ENCODE measurements around the gene RBP4.
"Not testable (repeated sequence)": the region's sequence is repeated elsewhere in the genome, so short reads cannot be mapped to it uniquely, and the experiment has no call there.

The RBP4 gene

DNA sequence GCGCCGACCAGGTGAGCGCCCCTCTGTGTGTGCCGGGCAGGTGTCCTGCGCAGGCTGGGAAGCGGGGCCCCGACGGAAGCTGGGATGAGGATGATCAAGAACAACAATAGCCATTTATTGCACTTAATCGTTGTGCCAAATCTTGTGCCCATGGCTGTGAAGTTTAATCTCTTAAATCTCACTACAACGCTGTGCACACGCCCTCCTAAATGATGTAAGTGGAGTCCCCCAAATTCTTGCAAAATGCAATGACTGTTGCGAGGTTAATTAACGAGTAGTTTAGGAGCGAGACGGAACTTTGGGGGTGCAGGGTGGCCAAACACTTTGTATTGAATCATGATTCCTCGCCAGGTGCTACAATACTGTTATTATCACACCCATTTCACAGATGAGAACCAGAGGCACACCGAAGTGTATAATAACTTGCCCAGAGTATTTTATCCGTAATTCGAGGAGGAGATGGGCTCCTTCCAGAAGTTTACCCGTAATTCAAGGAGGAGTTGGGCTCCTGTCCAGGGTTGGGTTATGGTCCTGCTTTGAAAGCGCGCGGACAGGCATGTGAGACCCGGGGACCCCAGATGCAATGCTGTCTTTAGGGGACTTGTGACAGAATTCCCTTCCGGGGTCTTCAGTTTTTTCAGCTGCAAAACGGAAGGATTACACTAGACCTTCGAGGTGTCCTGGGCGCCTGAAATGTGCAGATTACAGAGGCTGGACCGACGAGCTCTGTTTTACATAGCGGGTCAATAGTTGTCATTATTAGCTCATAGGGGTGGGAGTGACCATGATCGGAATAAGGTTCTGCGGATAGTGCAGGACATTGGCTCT is 33.5 kb downstream of the RBP4 start:
- no peak for DNase-seq

DNA sequence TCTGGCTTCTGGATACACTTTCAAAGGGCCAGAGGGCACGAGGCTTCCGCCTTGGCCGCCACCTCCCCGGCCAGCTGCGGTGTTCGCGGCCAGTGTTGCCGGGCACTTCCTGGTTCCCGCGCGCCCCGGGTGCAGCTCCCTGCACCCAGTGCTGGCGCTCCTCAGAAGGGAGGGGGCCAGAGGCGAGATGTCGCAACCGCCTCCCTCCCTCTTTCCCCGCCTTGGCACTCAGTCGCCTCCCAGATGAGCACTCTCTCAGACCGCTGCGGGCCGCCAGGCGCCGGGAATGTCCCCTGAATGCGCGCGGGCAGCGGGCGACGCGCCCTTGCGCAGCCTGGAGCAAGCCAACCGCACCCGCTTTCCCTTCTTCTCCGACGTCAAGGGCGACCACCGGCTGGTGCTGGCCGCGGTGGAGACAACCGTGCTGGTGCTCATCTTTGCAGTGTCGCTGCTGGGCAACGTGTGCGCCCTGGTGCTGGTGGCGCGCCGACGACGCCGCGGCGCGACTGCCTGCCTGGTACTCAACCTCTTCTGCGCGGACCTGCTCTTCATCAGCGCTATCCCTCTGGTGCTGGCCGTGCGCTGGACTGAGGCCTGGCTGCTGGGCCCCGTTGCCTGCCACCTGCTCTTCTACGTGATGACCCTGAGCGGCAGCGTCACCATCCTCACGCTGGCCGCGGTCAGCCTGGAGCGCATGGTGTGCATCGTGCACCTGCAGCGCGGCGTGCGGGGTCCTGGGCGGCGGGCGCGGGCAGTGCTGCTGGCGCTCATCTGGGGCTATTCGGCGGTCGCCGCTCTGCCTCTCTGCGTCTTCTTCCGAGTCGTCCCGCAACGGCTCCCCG is 34.4 kb downstream of the RBP4 start, which contains the start of gene FFAR4:
FFAR4 (plus strand) TSS at position 231 of the 842 bp plus-strand sequence; CDS start at position 287, 56 bp downstream.
- peak in 31 of 58 donors; percentile 10 to 55 (median 21) for DNase-seq

DNA sequence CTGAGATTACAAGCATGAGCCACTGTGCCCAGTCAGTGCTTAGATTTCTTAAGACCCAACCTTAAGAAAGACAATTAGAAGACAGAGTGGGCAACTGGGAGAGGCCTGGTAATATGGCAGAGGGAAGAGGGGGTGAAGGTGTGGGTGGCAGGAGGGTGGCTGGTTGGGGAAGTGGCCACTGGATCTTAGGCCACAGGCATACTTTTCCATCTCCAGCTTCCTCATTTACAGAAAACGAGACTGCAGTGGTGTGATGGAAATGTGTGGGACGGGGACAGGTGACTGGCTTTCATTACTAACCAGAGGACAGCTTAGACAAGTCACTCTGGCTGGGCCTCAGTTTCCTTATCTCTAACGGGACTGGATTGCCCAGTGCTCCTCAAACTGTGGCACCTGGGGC is 35.6 kb downstream of the RBP4 start:
- DNase-seq, result no peak

- no peak for DNase-seq
These were observed 40.5 kb downstream of the RBP4 start for GRCh38 chr10:93560541-93560940.

DNA sequence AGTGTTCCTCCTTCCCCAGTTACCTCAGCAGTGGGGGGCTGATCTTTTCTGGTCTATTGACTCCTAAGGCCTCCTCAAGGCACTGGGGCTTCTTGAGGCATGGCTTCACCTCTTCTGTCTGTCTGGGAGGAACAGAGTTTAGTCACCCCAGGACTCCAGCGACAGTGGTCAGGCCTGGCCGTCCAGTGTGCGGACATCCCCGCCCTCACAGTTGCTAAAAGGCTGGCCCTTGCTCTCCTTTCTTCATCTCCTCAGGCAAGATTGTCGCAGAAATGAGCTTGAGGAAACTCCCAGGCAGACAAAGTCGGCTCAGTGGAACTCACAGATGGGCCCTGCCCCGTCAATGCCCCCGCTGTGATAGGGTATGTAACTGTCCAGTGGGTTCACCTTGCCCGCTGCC is 41.5 kb downstream of the RBP4 start:
- DNase-seq, result no peak

- peak in 34 of 58 donors; percentile 3 to 71 (median 32) for DNase-seq
These were observed 46.1 kb downstream of the RBP4 start for GRCh38 chr10:93554760-93555432.

DNA sequence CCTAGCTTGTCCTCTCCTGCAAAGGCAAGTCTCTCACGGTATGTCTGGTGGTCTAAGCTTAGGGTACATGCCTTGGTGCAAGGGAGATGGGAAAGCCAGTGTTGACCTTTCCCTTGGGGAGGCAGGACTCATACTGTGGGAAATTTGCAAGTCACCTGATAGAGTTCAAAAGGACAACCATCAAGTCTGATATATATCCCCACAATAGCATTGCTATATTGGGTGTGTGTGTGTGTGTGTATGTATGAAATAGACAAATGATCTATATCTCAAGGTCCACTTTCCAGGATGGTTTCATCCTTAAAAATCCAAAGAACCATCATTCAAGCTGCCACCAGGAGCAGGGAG is 46.7 kb downstream of the RBP4 start:
- DNase-seq, result no peak

- no peak for DNase-seq
These were observed 47.3 kb downstream of the RBP4 start for GRCh38 chr10:93553482-93554315.

DNA sequence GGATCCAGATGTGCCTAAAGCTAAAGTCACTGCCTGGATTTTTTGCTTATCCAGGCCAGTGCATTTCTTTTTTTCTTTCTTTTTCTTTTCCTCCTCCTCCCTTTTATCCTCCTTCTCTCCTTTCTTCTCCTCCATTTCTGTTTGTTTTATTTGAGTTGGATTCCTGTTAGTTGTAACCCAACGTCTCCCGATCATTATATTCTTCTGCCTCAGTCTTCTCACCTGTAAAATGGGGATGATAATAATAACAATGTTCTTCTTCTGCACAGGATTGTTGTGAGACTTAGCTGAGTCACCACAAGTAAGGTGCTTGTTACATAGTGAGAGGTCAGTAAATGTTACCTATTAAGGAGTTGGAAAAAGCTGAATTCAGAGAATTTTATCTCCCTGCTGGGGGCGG is 48.3 kb downstream of the RBP4 start:
- DNase-seq, result no peak

DNA sequence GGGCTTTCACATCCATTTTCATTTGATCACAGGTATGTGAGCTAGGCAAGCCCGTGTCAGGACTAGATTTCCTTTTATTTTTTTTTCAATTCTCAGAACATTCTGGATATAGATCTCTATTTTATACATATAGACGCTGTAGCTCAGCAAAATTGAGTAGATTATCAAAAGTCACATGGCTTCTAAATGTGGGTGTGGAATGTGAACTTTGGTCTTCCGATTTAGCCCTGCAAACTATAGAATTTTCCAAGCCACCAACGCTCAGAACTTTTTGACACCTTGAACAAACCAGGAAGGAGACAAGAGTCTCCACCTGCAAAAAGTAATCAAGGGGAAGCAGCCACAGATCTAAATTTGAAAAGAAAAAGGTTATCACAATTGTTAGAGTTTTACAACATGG is 50.4 kb downstream of the RBP4 start:
- DNase-seq, result no peak

GRCh38 chr10:93548376-93549071 is 52.5 kb downstream of the RBP4 start:
- no peak for DNase-seq

DNA sequence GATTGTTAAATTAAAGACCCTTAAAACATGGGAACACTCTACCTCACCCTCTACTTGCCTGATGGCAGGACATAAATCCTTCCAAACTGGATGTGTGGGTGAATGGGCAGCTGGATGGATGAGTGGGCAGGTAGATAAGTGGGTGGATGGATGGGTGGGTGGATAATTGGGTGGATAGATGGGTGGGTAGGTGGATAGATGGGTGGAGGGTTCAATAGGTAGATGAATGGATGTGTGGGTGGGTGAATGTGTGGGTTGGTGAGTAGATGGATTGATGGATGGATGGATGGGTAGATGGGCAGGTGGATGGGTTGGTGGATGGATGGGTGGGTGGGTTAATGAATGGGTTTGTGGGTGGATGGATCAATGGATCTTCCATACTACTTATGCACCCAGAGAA is 53.5 kb downstream of the RBP4 start:
- no peak for DNase-seq

DNA sequence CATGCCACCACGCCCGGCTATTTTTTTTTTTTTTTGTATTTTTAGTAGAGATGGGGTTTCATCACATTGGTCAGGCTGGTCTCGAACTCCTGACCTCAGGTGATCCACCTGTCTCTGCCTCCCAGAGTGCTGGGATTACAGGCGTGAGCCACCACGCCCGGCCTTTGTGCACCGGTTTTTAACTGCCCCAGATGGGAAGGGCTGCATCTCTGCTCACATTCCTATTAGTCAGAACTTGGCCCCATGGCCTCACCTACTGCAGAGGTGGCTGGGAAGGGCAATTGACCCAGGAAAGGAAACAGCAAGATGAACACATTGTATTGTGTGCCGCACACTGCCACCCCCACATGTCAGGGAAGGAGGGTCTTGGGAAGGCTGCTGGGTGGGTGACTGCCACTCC is 54.0 kb downstream of the RBP4 start:
- not testable (repeated sequence) for DNase-seq

GRCh38 chr10:93542358-93542791 is 58.7 kb downstream of the RBP4 start:
- peak in 1 of 58 donors; percentile 5 for DNase-seq

Data from anterior cingulate cortex (tissue), 58 donors.